GM18526 (cell line): ENCODE results near the gene BMP7.

ENCODE experiments used
- POLR2A ChIP-seq: IDR thresholded peaks from 3 replicates; pipeline ENCODE4 v1.6.1; 2011; ENCODE audit not compliant: insufficient read length; ENCODE audit errors: extremely low read depth

The BMP7 gene

GRCh38 chr20:57262784-57263609 is 3.4 kb downstream of the BMP7 start:
- TF ChIP-seq POLR2A = no peak

- no peak for TF ChIP-seq POLR2A
Measured at GRCh38 chr20:57262301-57262700, 4.1 kb downstream of the BMP7 start.

GRCh38 chr20:57261457-57262251 is 4.8 kb downstream of the BMP7 start:
- TF ChIP-seq POLR2A = no peak

- TF ChIP-seq POLR2A = no peak
Measured at GRCh38 chr20:57260934-57261333, 5.5 kb downstream of the BMP7 start.

GRCh38 chr20:57259938-57260921 is 6.2 kb downstream of the BMP7 start:
- no peak for TF ChIP-seq POLR2A

GRCh38 chr20:57259121-57259937 is 7.1 kb downstream of the BMP7 start:
- no peak for TF ChIP-seq POLR2A

- TF ChIP-seq POLR2A = no peak
Measured at GRCh38 chr20:57257701-57258453, 8.6 kb downstream of the BMP7 start.

- no peak for TF ChIP-seq POLR2A
Measured at GRCh38 chr20:57256908-57257307, 9.5 kb downstream of the BMP7 start.

GRCh38 chr20:57256205-57256604 is 10.2 kb downstream of the BMP7 start:
- TF ChIP-seq POLR2A = no peak

- TF ChIP-seq POLR2A = no peak
Measured at GRCh38 chr20:57255183-57255582, 11.3 kb downstream of the BMP7 start.

GRCh38 chr20:57252559-57253162 is 13.8 kb downstream of the BMP7 start:
- no peak for TF ChIP-seq POLR2A

GRCh38 chr20:57251949-57252348 is 14.5 kb downstream of the BMP7 start:
- TF ChIP-seq POLR2A = no peak

GRCh38 chr20:57251344-57251743 is 15.1 kb downstream of the BMP7 start:
- no peak for TF ChIP-seq POLR2A
